Measurements from ENCODE around the gene CCDC167.

- TF ChIP-seq EP300 (IDR thresholded peaks at IDR 0.05) (no peak), POLR2A (IDR thresholded peaks at IDR 0.05) (no peak)
- TF ChIP-seq, protein P1, sequence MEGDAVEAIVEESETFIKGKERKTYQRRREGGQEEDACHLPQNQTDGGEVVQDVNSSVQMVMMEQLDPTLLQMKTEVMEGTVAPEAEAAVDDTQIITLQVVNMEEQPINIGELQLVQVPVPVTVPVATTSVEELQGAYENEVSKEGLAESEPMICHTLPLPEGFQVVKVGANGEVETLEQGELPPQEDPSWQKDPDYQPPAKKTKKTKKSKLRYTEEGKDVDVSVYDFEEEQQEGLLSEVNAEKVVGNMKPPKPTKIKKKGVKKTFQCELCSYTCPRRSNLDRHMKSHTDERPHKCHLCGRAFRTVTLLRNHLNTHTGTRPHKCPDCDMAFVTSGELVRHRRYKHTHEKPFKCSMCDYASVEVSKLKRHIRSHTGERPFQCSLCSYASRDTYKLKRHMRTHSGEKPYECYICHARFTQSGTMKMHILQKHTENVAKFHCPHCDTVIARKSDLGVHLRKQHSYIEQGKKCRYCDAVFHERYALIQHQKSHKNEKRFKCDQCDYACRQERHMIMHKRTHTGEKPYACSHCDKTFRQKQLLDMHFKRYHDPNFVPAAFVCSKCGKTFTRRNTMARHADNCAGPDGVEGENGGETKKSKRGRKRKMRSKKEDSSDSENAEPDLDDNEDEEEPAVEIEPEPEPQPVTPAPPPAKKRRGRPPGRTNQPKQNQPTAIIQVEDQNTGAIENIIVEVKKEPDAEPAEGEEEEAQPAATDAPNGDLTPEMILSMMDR (IDR thresholded peaks at IDR 0.05), result no peak
These were observed 7.3 kb downstream of the CCDC167 start for GRCh38 chr6:37492236-37492972.

Measured in sigmoid colon (tissue), 4 donors.